ENCODE measurements around the gene METTL22. TPM values are rescaled to one million over a fixed set of nuclear protein-coding genes. Genes with fewer than 3 reads are reported as not detected.

The METTL22 gene
- total RNA-seq, 4 donors from 2014 or later: 20.2 to 70.3 (median 45.4) TPM

GRCh38 chr16:8665529-8665928, 44.0 kb downstream of the METTL22 start:
- H3K9me3 ChIP-seq: no peaks in the 10 kb centered on the region

GRCh38 chr16:8667492-8667891, 46.0 kb downstream of the METTL22 start:
- no peaks in the 10 kb centered on the region for H3K27me3 ChIP-seq
- intact Hi-C loops (cut with DNase I; ENCODE audit: low total_unique reads): no loop called here
- no peaks in the 10 kb centered on the region for H3K4me1 ChIP-seq
- no peak overlapping the region for H3K4me3 ChIP-seq
- no peak overlapping the region for H3K27ac ChIP-seq
- H3K36me3 ChIP-seq: no peaks in the 10 kb centered on the region
- no peak for DNase-seq
- TF ChIP-seq POLR2A (IDR thresholded peaks at IDR 0.05) (no peak), CTCF (IDR thresholded peaks at IDR 0.05) (no peak)
- no peaks in the 10 kb centered on the region for H3K9me3 ChIP-seq

More at GRCh38 chr16:8665529-8665928, 44.0 kb downstream of the METTL22 start:
- DNase-seq: no peak
- H3K4me1 ChIP-seq: no peaks in the 10 kb centered on the region
- intact Hi-C loops (cut with DNase I; ENCODE audit: low total_unique reads): no loop called here
- H3K36me3 ChIP-seq: no peaks in the 10 kb centered on the region
- no peak overlapping the region for H3K27ac ChIP-seq
- no peak overlapping the region for H3K4me3 ChIP-seq
- H3K27me3 ChIP-seq: no peaks in the 10 kb centered on the region
- TF ChIP-seq CTCF (IDR thresholded peaks at IDR 0.05): no peak
- TF ChIP-seq POLR2A (IDR thresholded peaks at IDR 0.05): no peak

GRCh38 chr16:8668113-8668512, 46.6 kb downstream of the METTL22 start:
- DNase-seq: no peak
- intact Hi-C loops (cut with DNase I; ENCODE audit: low total_unique reads): no loop called here
- H3K36me3 ChIP-seq: no peaks in the 10 kb centered on the region
- no peaks in the 10 kb centered on the region for H3K4me1 ChIP-seq
- H3K9me3 ChIP-seq: no peaks in the 10 kb centered on the region
- no peak overlapping the region for H3K27ac ChIP-seq
- TF ChIP-seq CTCF (IDR thresholded peaks at IDR 0.05) (no peak), POLR2A (IDR thresholded peaks at IDR 0.05) (no peak)
- no peak overlapping the region for H3K4me3 ChIP-seq
- H3K27me3 ChIP-seq: no peaks in the 10 kb centered on the region

GRCh38 chr16:8669481-8669880, 48.0 kb downstream of the METTL22 start:
- no peaks in the 10 kb centered on the region for H3K27me3 ChIP-seq
- no peaks in the 10 kb centered on the region for H3K9me3 ChIP-seq
- H3K36me3 ChIP-seq: no peaks in the 10 kb centered on the region
- DNase-seq: no peak
- intact Hi-C loops (cut with DNase I; ENCODE audit: low total_unique reads): no loop called here
- no peak overlapping the region for H3K27ac ChIP-seq
- H3K4me3 ChIP-seq: no peak overlapping the region
- H3K4me1 ChIP-seq: no peaks in the 10 kb centered on the region
- TF ChIP-seq POLR2A (IDR thresholded peaks at IDR 0.05) (no peak), CTCF (IDR thresholded peaks at IDR 0.05) (no peak)

GRCh38 chr16:8670014-8670560, 48.6 kb downstream of the METTL22 start:
- no peak for DNase-seq
- intact Hi-C loops (cut with DNase I; ENCODE audit: low total_unique reads): no loop called here
- Histone ChIP-seq H3K4me3 (no peak overlapping the region), H3K27me3 (no peaks in the 10 kb centered on the region), H3K9me3 (no peaks in the 10 kb centered on the region), H3K27ac (no peak overlapping the region), H3K36me3 (no peaks in the 10 kb centered on the region), H3K4me1 (no peaks in the 10 kb centered on the region)
- no peak for TF ChIP-seq POLR2A (IDR thresholded peaks at IDR 0.05)
- no peak for TF ChIP-seq CTCF (IDR thresholded peaks at IDR 0.05)
